ENCODE data around the gene C3.

The C3 gene

GRCh38 chr19:6683971-6684370, 36.5 kb downstream of the C3 start:
- no peak for TF ChIP-seq CTCF (IDR thresholded peaks at IDR 0.05; ENCODE audit: low read depth, low read length, missing control alignments)
- no peak for DNase-seq (ENCODE audit: extremely low read depth, low read depth)
- no peak overlapping the region for H3K4me3 ChIP-seq (replicated peaks; ENCODE audit: low read depth, low read length)

GRCh38 chr19:6682607-6683128, 37.8 kb downstream of the C3 start:
- no peak for TF ChIP-seq CTCF (IDR thresholded peaks at IDR 0.05; ENCODE audit: low read depth, low read length, missing control alignments)
- no peak for DNase-seq (ENCODE audit: extremely low read depth, low read depth)
- H3K4me3 ChIP-seq (replicated peaks; ENCODE audit: low read depth, low read length), result no peak overlapping the region

- no peak for TF ChIP-seq CTCF (IDR thresholded peaks at IDR 0.05; ENCODE audit: low read depth, low read length, missing control alignments)
- no peak for DNase-seq (ENCODE audit: extremely low read depth, low read depth)
- H3K4me3 ChIP-seq (replicated peaks; ENCODE audit: low read depth, low read length), result no peak overlapping the region
These were observed 40.3 kb downstream of the C3 start for GRCh38 chr19:6680141-6680540.

GRCh38 chr19:6679139-6679538, 41.3 kb downstream of the C3 start:
- TF ChIP-seq CTCF (IDR thresholded peaks at IDR 0.05; ENCODE audit: low read depth, low read length, missing control alignments), result no peak
- no peak overlapping the region for H3K4me3 ChIP-seq (replicated peaks; ENCODE audit: low read depth, low read length)
- DNase-seq (ENCODE audit: extremely low read depth, low read depth), result no peak

- H3K4me3 ChIP-seq (replicated peaks; ENCODE audit: low read depth, low read length), result no peak overlapping the region
- no peak for DNase-seq (ENCODE audit: extremely low read depth, low read depth)
- TF ChIP-seq CTCF (IDR thresholded peaks at IDR 0.05; ENCODE audit: low read depth, low read length, missing control alignments), result no peak
These were observed 41.8 kb downstream of the C3 start for GRCh38 chr19:6678690-6679109.

GRCh38 chr19:6677883-6678689, 42.4 kb downstream of the C3 start:
- no peak overlapping the region for H3K4me3 ChIP-seq (replicated peaks; ENCODE audit: low read depth, low read length)
- TF ChIP-seq CTCF (IDR thresholded peaks at IDR 0.05; ENCODE audit: low read depth, low read length, missing control alignments), result no peak
- DNase-seq (ENCODE audit: extremely low read depth, low read depth), result no peak

Measured in HFF-Myc (cell line).